HepG2 (cell line): Measurements from ENCODE around the gene TMEM80. TPM values are rescaled to one million over a fixed set of nuclear protein-coding genes. Genes with fewer than 3 reads are reported as not detected.

Experiments used
- CSRNP2 ChIP-seq: sonication (generic); formaldehyde crosslinking; conservative IDR thresholded peaks from 2 replicates; pipeline ENCODE4 v1.8.0; 2022; ENCODE audit warnings: low read depth, missing genetic modification reagents
- E2F5 ChIP-seq: sonication (generic); formaldehyde crosslinking; conservative IDR thresholded peaks from 2 replicates; pipeline ENCODE4 v1.4.0; 2020; ENCODE audit warnings: missing genetic modification reagents
- EZH2 ChIP-seq: conservative IDR thresholded peaks from 2 replicates; pipeline ENCODE4 v1.6.1; 2012; ENCODE audit warnings: mild to moderate bottlenecking, low read depth, low read length, moderate library complexity
- HCFC1 ChIP-seq: fragments of 150-350 bp; IDR thresholded peaks from 2 replicates; pipeline ENCODE4 v1.6.1; 2014; ENCODE audit warnings: low read depth, low read length
- HOXA3 ChIP-seq: sonication (generic); formaldehyde crosslinking; IDR thresholded peaks from 2 replicates; pipeline ENCODE4 v1.5.0; 2020; ENCODE audit warnings: missing genetic modification reagents
- MAZ ChIP-seq, 2 experiments: sonication (generic) in 1 of 2; formaldehyde crosslinking in 1 of 2; IDR thresholded peaks; 2 replicates each; pipeline versions ENCODE4 v1.5.0 to v1.6.1; 2012 to 2020; ENCODE audit warnings: low read depth in 2 of 2, mild to moderate bottlenecking in 2 of 2, borderline replicate concordance in 1 of 2, improper control_type of control experiment in 1 of 2, low read length in 1 of 2, missing genetic modification reagents in 1 of 2, moderate library complexity in 1 of 2
- PHF21A ChIP-seq: sonication (generic); formaldehyde crosslinking; IDR thresholded peaks from 2 replicates; pipeline ENCODE4 v1.5.0; 2020; ENCODE audit warnings: mild to moderate bottlenecking, missing genetic modification reagents
- RNF2 ChIP-seq: fragments of 450-650 bp; conservative IDR thresholded peaks from 2 replicates; pipeline ENCODE4 v1.6.1; 2016; ENCODE audit warnings: low read depth
- SCMH1 ChIP-seq: sonication (generic); formaldehyde crosslinking; IDR thresholded peaks from 2 replicates; pipeline ENCODE4 v1.9.0; 2021; ENCODE audit warnings: missing genetic modification reagents, mild to moderate bottlenecking, borderline replicate concordance
- SIN3B ChIP-seq: fragments of 150-350 bp; IDR thresholded peaks from 2 replicates; pipeline ENCODE4 v1.6.1; 2014; ENCODE audit warnings: low read length
- SP5 ChIP-seq: IDR thresholded peaks from 2 replicates; pipeline ENCODE4 v1.6.1; 2016; ENCODE audit warnings: low read depth, borderline replicate concordance
- TFE3 ChIP-seq: IDR thresholded peaks from 2 replicates; pipeline ENCODE4 v1.6.1; 2016
- THRA ChIP-seq: sonication (generic); formaldehyde crosslinking; IDR thresholded peaks from 2 replicates; pipeline ENCODE4 v1.4.0; 2020; ENCODE audit warnings: missing genetic modification reagents, borderline replicate concordance
- ZBTB34 ChIP-seq: sonication (generic); formaldehyde crosslinking; IDR thresholded peaks from 2 replicates; pipeline ENCODE4 v1.8.0; 2022; ENCODE audit warnings: mild to moderate bottlenecking, missing genetic modification reagents
- ZBTB7A ChIP-seq: sonication (generic); formaldehyde crosslinking; IDR thresholded peaks from 2 replicates; pipeline ENCODE4 v1.8.0; 2022; ENCODE audit warnings: mild to moderate bottlenecking, missing genetic modification reagents
- ZKSCAN8 ChIP-seq: IDR thresholded peaks from 2 replicates; pipeline ENCODE4 v1.6.1; 2016; ENCODE audit warnings: borderline replicate concordance, missing genetic modification reagents, missing compliant biosample characterization
- ZNF451 ChIP-seq: sonication (generic); formaldehyde crosslinking; IDR thresholded peaks from 2 replicates; pipeline ENCODE4 v1.5.0; 2020; ENCODE audit warnings: mild to moderate bottlenecking, missing genetic modification reagents
- ZNF691 ChIP-seq: sonication (generic); formaldehyde crosslinking; IDR thresholded peaks from 2 replicates; pipeline ENCODE4 v1.4.0; 2020; ENCODE audit warnings: missing genetic modification reagents, low read depth, mild to moderate bottlenecking, borderline replicate concordance
- ZNF788 ChIP-seq: sonication (generic); formaldehyde crosslinking; IDR thresholded peaks from 2 replicates; pipeline ENCODE4 v1.5.0; 2020; ENCODE audit warnings: mild to moderate bottlenecking, missing genetic modification reagents, borderline replicate concordance
- ZNF790 ChIP-seq: sonication (generic); formaldehyde crosslinking; IDR thresholded peaks from 2 replicates; pipeline ENCODE4 v1.8.0; 2022; ENCODE audit warnings: missing genetic modification reagents, mild to moderate bottlenecking, borderline replicate concordance
- polyA plus RNA-seq, 8 experiments: library from polyadenylated mRNA; depleted of rRNA in 3 of 8; stranded (reverse) in 7 of 8; unstranded in 1 of 8; fragments of >200 nt; fragmentation: Illumina TruSeq in 4 of 8; extraction: Trizol in 4 of 8; gene quantifications; 2 replicates each; pipeline versions ENCODE4 v1.2.1 to v1.2.3, GENCODE V29; 2011 to 2016; ENCODE audit warnings: low read depth in 4 of 8, missing spikeins in 1 of 8, mixed read lengths in 1 of 8; ENCODE audit not compliant: insufficient read depth in 1 of 8
- total RNA-seq, 5 experiments: library from RNA; depleted of rRNA; stranded (reverse); fragments of >200 nt; fragmentation: Illumina TruSeq; extraction: Trizol; gene quantifications; 2 replicates each; pipeline ENCODE4 v1.2.3, GENCODE V29; 2016; ENCODE audit warnings: low read depth in 1 of 5

TMEM80 gene
- total and polyA plus RNA-seq, 2 of the 13 experiments (the other 11 are each of a cell fraction or from before 2014, with no cell fraction given), result 5.6 to 17.1 TPM

GRCh38 chr11:727859-728748 lies 32.5 kb downstream of the TMEM80 start (continued):
- peak; percentile 70; the same call in 1 of the 2 replicates for TF ChIP-seq ZNF691 (CRISPR knock-in tag)
- TF ChIP-seq ZNF790 (CRISPR knock-in tag), result 0 out of 2 replicates have a peak, but pooled peaks have one; percentile 46
- peak; percentile 70 for TF ChIP-seq ZBTB34 (CRISPR knock-in tag)
- TF ChIP-seq RNF2, result no peak
- TF ChIP-seq E2F5 (CRISPR knock-in tag), result no peak
- TF ChIP-seq ZKSCAN8, result peak; percentile 30; the same call in 1 of the 2 replicates
- no peak for TF ChIP-seq SIN3B
- peak; percentile 68 for TF ChIP-seq HOXA3 (CRISPR knock-in tag)
- peak; percentile 51; the same call in 1 of the 2 replicates for TF ChIP-seq MAZ (IDR thresholded peaks at IDR 0.05; ENCODE audit: borderline replicate concordance, low read depth, low read length)
- peak; percentile 69 for TF ChIP-seq MAZ (CRISPR knock-in tag; IDR thresholded peaks at IDR 0.05; ENCODE audit: low read depth)
- no peak for TF ChIP-seq SCMH1
- TF ChIP-seq ZNF451 (CRISPR knock-in tag), result peak; percentile 70; the same call in 1 of the 2 replicates
- peak; percentile 44 for TF ChIP-seq TFE3 (CRISPR knock-in tag)
- peak; percentile 65; the same call in 1 of the 2 replicates for TF ChIP-seq ZNF788 (CRISPR knock-in tag)
- no peak for TF ChIP-seq CSRNP2 (CRISPR knock-in tag)
- TF ChIP-seq PHF21A (CRISPR knock-in tag), result peak; percentile 65; the same call in 1 of the 2 replicates
- TF ChIP-seq ZBTB7A, result peak; percentile 85; the same call in 1 of the 2 replicates
- TF ChIP-seq SP5 (CRISPR knock-in tag), result peak; percentile 89
- TF ChIP-seq THRA, result peak; percentile 77; the same call in 1 of the 2 replicates
- TF ChIP-seq EZH2, result no peak
- TF ChIP-seq HCFC1, result peak; percentile 22; the same call in 1 of the 2 replicates
